Bronchial epithelial cell (primary cell): ENCODE results near the gene TMEM151B. TPM values are rescaled to one million over a fixed set of nuclear protein-coding genes. Genes with fewer than 3 reads are reported as not detected.
A peak's percentile ranks its signal among the peaks of the same experiment; 100 is the strongest.
"Not testable (repeated sequence)": the region's sequence is repeated elsewhere in the genome, so short reads cannot be mapped to it uniquely, and the experiment has no call there.

ENCODE experiments used
- DNase-seq: peaks from one replicate; pipeline ENCODE4 v3.0.0-alpha.2; 2010; ENCODE audit warnings: low read depth
- FAIRE-seq: peaks from 2 replicates; lab custom pipeline; 2011; peaks lifted over from hg19 to GRCh38; lab: Jason Lieb, UNC
- H3K27me3 ChIP-seq: 2 replicates; pipeline ENCODE4 v1.5.1; 2011; ENCODE audit warnings: low read length; ENCODE audit not compliant: control insufficient read depth, insufficient read depth
- H3K36me3 ChIP-seq: 2 replicates; pipeline ENCODE4 v1.5.1; 2011; ENCODE audit warnings: low read length; ENCODE audit not compliant: control insufficient read depth, insufficient read depth
- H3K4me3 ChIP-seq: 2 replicates; pipeline ENCODE4 v1.5.1; 2011; ENCODE audit warnings: mild to moderate bottlenecking, low read depth, low read length, control low read depth
- total RNA-seq: library from RNA; depleted of rRNA; stranded (reverse); fragments of >200 nt; gene quantifications from 2 replicates; pipeline ENCODE4 v1.2.1, GENCODE V29; 2014
- TF ChIP-seq, protein P1 (sequence below): IDR thresholded peaks from 2 replicates; pipeline ENCODE4 v1.5.1; 2011; ENCODE audit warnings: mild to moderate bottlenecking, moderate library complexity, low read length, control low read depth, inconsistent platforms; ENCODE audit not compliant: insufficient read depth, severe bottlenecking

The TMEM151B gene
- total RNA-seq, 1 donor from 2014 or later = not detected

DNA sequence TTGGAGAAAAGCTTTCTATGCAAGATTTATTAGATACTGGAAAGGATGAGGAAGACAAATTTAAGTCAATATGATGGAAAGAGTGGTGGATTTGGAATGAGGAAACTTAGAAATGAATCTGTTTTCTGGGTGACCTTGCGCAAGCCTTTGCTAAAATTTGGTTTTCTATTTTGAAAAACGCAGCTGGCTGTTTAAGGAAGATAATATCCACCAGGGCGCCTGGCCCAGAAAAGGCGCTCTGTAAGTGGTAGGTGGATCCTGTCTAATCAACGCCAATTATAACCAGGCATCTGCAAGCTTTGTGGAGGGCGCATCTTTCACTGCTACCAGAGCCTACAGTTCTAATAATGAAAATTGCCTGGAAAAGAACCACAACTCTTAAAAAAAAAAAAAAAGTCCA is 71.8 kb downstream of the TMEM151B start:
- DNase-seq = no peak
- no peak for FAIRE-seq
- H3K4me3 ChIP-seq = no peak overlapping the region
- H3K27me3 ChIP-seq = peaks cover 27% of the 10 kb centered on the region
- TF ChIP-seq, protein P1, sequence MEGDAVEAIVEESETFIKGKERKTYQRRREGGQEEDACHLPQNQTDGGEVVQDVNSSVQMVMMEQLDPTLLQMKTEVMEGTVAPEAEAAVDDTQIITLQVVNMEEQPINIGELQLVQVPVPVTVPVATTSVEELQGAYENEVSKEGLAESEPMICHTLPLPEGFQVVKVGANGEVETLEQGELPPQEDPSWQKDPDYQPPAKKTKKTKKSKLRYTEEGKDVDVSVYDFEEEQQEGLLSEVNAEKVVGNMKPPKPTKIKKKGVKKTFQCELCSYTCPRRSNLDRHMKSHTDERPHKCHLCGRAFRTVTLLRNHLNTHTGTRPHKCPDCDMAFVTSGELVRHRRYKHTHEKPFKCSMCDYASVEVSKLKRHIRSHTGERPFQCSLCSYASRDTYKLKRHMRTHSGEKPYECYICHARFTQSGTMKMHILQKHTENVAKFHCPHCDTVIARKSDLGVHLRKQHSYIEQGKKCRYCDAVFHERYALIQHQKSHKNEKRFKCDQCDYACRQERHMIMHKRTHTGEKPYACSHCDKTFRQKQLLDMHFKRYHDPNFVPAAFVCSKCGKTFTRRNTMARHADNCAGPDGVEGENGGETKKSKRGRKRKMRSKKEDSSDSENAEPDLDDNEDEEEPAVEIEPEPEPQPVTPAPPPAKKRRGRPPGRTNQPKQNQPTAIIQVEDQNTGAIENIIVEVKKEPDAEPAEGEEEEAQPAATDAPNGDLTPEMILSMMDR = no peak
- no peaks in the 10 kb centered on the region for H3K36me3 ChIP-seq

DNA sequence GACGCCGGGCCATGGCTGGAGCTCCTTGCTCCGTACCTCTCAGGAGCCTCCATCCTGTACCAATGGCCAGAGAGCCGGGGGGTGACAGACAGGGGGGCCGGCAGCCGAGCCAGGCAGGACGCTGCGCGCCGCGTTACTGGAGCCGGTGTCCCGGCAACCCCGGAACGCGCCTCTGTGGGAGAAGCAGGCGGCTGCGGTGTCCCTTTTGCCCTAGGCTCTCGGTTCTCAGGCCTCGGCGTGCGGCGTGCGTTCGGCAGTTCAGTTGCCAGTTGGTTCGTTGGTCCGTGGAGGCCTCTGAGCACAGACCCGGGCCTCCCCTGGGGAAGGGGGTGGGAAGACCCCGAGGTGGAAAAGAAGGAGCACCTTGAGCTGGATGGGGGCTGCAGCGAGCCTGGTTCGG is 72.2 kb downstream of the TMEM151B start, which contains the start of gene SPATS1:
Gene SPATS1, plus strand, starts transcription at position 162 of the 400 bp plus-strand sequence. CDS start 446 bp downstream, outside the sequence.
- FAIRE-seq (no peak), DNase-seq (no peak)
- Histone ChIP-seq H3K4me3 (no peak within 1 kb of the TSS), H3K27me3 (peaks cover 27% of the 10 kb centered on the region), H3K36me3 (no peaks in the 10 kb centered on the region)
- TF ChIP-seq, protein P1 = no peak

DNA sequence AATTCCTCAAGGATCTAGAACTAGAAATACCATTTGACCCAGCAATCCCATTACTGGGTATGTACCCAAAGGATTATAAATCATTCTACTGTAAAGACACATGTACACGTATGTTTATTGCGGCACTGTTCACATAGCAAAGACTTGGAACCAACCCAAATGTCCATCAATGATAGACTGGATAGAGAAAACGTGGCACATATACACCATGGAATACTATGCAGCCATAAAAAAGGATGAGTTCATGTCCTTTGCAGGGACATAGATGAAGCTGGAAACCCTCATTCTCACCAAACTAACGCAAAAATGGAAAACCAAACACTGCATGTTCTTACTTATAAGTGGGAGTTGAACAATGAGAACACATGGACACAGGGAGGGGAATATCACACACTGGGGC is 76.6 kb downstream of the TMEM151B start:
- not testable (repeated sequence) for DNase-seq, H3K4me3 ChIP-seq, H3K36me3 ChIP-seq, FAIRE-seq
- peaks cover 24% of the 10 kb centered on the region for H3K27me3 ChIP-seq

DNA sequence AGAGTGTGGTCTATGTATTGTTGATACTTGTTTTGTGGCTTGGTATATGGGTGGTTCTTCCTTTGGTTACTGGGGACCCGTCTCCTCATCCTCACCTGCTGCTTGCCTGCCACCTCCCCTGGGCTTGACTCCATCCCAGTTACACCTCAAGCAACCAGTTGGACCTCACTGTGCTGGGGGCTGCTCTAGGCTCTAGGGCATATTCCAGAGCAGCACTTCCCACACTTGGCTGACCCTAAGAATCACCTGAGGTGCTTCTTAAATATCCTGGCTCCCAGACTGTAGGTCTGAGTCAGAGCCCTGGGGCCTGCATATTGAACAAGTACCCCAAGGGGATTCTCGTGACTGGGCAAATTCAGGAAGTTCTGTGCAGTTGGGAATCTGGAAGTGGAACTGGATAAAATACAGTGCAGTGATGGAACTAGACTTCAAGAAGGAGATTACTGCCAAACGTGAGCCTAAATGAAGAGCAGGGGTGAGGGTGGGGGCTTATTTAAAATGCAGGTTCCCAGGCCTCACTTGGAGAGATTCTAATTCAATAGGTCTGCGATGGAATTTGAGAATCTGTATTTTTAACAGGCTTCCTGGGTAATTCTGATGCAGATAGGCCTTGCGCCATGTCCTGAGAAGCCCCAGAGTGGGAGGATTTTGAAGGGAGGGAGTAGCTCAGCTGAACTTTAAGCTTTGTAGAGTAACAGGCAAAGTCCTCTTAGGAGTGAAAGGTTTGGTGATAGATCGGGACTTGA is 79.8 kb downstream of the TMEM151B start:
- Histone ChIP-seq H3K36me3 (no peaks in the 10 kb centered on the region), H3K4me3 (no peak overlapping the region), H3K27me3 (peaks cover 4% of the 10 kb centered on the region)
- TF ChIP-seq, protein P1 = no peak
- no peak for DNase-seq
- no peak for FAIRE-seq

DNA sequence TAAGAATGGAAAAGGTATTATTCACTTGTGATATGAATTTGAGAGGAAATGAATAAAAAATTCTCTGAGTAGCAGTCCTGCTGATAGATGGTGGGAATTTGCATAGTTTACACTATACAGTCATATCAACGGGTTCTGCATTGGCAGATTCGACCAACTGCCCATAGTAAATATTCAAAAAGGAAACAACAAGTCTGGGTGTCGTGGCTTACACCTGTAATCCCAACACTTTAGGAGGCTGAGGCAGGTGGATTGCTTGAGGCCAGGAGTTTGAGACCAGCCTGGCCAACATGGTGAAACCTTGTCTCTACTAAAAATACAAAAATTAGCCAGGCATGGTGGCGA is 80.4 kb downstream of the TMEM151B start:
- DNase-seq, FAIRE-seq, H3K27me3 ChIP-seq, H3K4me3 ChIP-seq, H3K36me3 ChIP-seq: not testable (repeated sequence)

DNA sequence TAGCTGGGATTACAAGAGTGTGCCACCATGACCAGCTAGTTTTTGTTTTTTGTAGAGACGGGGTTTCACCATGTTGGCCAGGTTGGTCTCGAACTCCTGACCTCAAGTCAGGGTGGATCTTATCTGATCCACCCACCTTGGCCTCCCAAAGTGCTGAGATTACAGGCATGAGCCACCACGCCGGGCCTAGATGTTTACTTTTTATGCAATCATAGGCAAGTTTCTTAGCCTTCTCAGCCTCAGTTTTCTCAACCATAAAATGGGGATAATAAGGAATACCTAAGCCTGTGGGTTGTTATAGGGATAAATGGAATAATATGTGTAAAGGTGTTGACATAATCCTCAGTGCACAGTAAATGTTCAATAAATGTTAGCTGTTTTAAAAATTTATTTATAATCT is 82.0 kb downstream of the TMEM151B start:
- TF ChIP-seq, protein P1 = no peak
- Histone ChIP-seq H3K27me3 (no peaks in the 10 kb centered on the region), H3K4me3 (no peak overlapping the region), H3K36me3 (no peaks in the 10 kb centered on the region)
- FAIRE-seq = no peak
- no peak for DNase-seq

DNA sequence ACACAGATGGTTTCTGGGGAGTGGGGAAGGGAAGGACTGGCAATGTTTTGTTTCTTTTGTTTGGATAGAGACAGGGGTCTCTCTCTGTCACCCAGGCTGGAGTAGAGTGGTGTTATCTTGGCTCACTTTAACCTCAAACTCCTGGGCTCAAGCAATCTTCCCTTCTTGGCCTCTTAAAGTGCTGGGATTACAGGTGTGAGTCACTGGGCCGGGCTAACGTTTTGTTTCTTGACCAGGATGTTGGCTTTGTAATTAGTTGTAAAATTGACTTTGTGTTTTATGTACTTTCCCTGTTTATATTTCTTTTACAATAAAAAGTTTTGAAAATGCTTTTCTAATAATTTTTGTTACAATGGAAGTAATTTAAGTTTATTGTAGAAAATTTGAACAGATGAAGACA is 83.1 kb downstream of the TMEM151B start:
- TF ChIP-seq, protein P1 = no peak
- Histone ChIP-seq H3K27me3 (no peaks in the 10 kb centered on the region), H3K36me3 (no peaks in the 10 kb centered on the region), H3K4me3 (no peak overlapping the region)
- FAIRE-seq = no peak
- peak; percentile 34 for DNase-seq
